ENCODE measurements around the gene SLC6A18. TPM values are rescaled to one million over a fixed set of nuclear protein-coding genes. Genes with fewer than 3 reads are reported as not detected.

SLC6A18 gene
- total RNA-seq, 4 donors from 2014 or later = not detected

DNA sequence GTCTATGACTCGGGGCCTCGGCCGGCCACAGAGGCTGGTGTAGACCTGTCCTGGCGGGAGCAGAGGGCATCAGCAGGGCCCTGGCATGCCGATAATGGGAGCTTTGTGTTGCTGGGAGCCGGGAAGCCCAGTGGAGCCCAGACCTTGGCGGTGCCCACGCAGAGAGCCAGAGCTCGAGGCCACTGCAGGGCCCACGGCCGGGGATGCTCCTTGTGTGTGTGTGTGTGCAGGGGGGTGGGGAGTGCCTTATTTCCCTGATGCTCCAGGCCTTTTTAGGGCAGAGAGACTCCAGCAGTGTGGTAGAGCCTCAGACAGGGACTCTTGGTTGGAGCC is 5.4 kb upstream of the SLC6A18 start:
- TF ChIP-seq POLR2A (IDR thresholded peaks at IDR 0.05) (no peak), EP300 (IDR thresholded peaks at IDR 0.05) (no peak), POLR2AphosphoS5 (IDR thresholded peaks at IDR 0.05) (no peak)
- TF ChIP-seq, protein P1, sequence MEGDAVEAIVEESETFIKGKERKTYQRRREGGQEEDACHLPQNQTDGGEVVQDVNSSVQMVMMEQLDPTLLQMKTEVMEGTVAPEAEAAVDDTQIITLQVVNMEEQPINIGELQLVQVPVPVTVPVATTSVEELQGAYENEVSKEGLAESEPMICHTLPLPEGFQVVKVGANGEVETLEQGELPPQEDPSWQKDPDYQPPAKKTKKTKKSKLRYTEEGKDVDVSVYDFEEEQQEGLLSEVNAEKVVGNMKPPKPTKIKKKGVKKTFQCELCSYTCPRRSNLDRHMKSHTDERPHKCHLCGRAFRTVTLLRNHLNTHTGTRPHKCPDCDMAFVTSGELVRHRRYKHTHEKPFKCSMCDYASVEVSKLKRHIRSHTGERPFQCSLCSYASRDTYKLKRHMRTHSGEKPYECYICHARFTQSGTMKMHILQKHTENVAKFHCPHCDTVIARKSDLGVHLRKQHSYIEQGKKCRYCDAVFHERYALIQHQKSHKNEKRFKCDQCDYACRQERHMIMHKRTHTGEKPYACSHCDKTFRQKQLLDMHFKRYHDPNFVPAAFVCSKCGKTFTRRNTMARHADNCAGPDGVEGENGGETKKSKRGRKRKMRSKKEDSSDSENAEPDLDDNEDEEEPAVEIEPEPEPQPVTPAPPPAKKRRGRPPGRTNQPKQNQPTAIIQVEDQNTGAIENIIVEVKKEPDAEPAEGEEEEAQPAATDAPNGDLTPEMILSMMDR (IDR thresholded peaks at IDR 0.05) = no peak
- Histone ChIP-seq H3K27me3 (peaks cover 82% of the 10 kb centered on the region), H3K9me3 (no peaks in the 10 kb centered on the region), H3K4me3 (no peak overlapping the region), H3K27ac (no peak overlapping the region), H3K36me3 (no peaks in the 10 kb centered on the region), H3K4me1 (no peaks in the 10 kb centered on the region)
- no CpG with 5 or more reads among the region's 11 CpGs for WGBS, 2 donors (ENCODE audit: low coverage in 1 of 2)
- ATAC-seq = no peak

DNA sequence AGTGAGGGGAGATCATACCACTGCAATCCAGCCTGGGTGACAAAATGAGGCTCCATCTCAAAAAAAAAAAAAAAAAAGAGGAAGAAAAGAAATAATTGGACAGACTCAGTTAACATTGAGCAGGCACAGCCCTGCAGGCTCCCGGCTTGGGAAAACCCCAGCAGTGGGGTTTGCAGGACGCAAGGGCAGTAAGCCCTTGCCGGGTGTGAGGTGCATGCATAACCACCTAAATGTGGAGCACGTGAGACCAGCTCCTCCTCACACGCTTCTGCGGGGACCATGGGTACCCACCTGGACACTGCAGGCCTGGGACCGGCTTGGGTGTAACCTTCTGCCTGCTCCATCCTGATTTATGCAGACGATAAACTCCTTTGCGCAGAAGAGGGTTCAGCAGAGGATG is 4.8 kb upstream of the SLC6A18 start:
- Histone ChIP-seq H3K4me1 (no peaks in the 10 kb centered on the region), H3K36me3 (no peaks in the 10 kb centered on the region), H3K27me3 (peaks cover 82% of the 10 kb centered on the region), H3K4me3 (no peak overlapping the region), H3K27ac (no peak overlapping the region), H3K9me3 (no peaks in the 10 kb centered on the region)
- WGBS, 2 donors (ENCODE audit: low coverage in 1 of 2) = 81% methylated on average over 6 of the region's 9 CpGs; no CpG with 5 or more reads in 1 of the 2 donors
- no peak for ATAC-seq
- TF ChIP-seq POLR2AphosphoS5 (IDR thresholded peaks at IDR 0.05) (no peak), POLR2A (IDR thresholded peaks at IDR 0.05) (no peak), EP300 (IDR thresholded peaks at IDR 0.05) (no peak)
- TF ChIP-seq, protein P1 (IDR thresholded peaks at IDR 0.05) = no peak

DNA sequence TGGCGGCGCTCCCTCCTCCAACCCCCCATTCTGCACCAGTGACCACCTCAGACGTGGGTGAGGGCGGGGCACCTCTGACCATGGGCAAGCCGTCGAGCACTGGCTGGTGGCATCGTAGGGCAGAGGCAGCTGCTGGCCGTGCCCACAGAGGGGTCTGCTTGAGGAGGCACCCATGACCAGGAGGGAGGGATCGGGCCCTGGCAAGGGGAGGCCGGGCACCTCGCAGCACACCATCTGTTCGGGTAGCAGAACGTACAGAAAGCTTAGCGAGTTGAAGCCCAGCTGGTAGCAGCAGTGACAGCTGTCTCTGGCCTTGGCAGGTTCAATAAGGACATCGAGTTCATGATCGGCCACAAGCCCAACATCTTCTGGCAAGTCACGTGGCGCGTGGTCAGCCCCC is 4.3 kb upstream of the SLC6A18 start:
- Histone ChIP-seq H3K4me3 (no peak overlapping the region), H3K27ac (no peak overlapping the region), H3K27me3 (peaks cover 83% of the 10 kb centered on the region), H3K4me1 (no peaks in the 10 kb centered on the region), H3K36me3 (no peaks in the 10 kb centered on the region), H3K9me3 (no peaks in the 10 kb centered on the region)
- ATAC-seq = no peak
- 40 to 89% methylated on average over 1 to 3 of the region's 19 CpGs for WGBS, 2 donors (ENCODE audit: low coverage in 1 of 2)
- TF ChIP-seq EP300 (IDR thresholded peaks at IDR 0.05) = no peak

DNA sequence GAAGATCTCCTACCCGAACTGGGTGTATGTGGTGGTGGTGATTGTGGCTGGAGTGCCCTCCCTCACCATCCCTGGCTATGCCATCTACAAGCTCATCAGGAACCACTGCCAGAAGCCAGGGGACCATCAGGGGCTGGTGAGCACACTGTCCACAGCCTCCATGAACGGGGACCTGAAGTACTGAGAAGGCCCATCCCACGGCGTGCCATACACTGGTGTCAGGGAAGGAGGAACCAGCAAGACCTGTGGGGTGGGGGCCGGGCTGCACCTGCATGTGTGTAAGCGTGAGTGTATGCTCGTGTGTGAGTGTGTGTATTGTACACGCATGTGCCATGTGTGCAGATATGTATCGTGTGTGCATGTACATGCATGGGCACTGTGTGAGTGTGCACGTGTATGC is 3.5 kb upstream of the SLC6A18 start:
- Histone ChIP-seq H3K4me1 (no peaks in the 10 kb centered on the region), H3K27ac (no peak overlapping the region), H3K36me3 (no peaks in the 10 kb centered on the region), H3K9me3 (no peaks in the 10 kb centered on the region), H3K27me3 (peaks cover 83% of the 10 kb centered on the region), H3K4me3 (no peak overlapping the region)
- 80 to 87% methylated on average over 1 to 6 of the region's 10 CpGs for WGBS, 2 donors (ENCODE audit: low coverage in 1 of 2)
- TF ChIP-seq, protein P1 (IDR thresholded peaks at IDR 0.05) = no peak
- TF ChIP-seq POLR2A (IDR thresholded peaks at IDR 0.05) = no peak
- TF ChIP-seq POLR2AphosphoS5 (IDR thresholded peaks at IDR 0.05) = no peak
- TF ChIP-seq EP300 (IDR thresholded peaks at IDR 0.05) = no peak
- ATAC-seq = no peak

DNA sequence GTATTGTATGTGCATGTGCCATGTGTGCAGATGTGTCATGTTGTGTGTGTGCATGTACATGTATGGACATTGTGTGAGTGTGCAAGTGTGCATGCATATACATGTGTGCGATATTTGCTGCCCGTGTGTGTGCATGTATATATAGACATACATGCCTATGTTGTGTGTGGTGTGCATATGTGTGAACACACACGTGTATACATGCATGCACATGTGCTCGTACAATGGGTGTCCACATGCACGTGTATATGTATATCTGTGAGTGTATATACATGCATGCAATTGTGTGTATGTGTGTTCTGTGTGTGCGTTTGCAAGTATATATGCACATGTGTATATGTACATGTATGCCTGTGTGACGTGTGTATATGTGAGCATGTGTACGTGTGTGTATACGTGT is 3.0 kb upstream of the SLC6A18 start:
- Histone ChIP-seq H3K4me1 (no peaks in the 10 kb centered on the region), H3K36me3 (no peaks in the 10 kb centered on the region), H3K4me3 (no peak overlapping the region), H3K27ac (no peak overlapping the region), H3K27me3 (peaks cover 80% of the 10 kb centered on the region), H3K9me3 (no peaks in the 10 kb centered on the region)
- TF ChIP-seq POLR2AphosphoS5 (IDR thresholded peaks at IDR 0.05) = no peak
- no peak for TF ChIP-seq EP300 (IDR thresholded peaks at IDR 0.05)
- TF ChIP-seq POLR2A (IDR thresholded peaks at IDR 0.05) = no peak
- TF ChIP-seq, protein P1 (IDR thresholded peaks at IDR 0.05) = no peak
- no peak for ATAC-seq
- 93% methylated on average over 9 of the region's 9 CpGs for WGBS, 2 donors (ENCODE audit: low coverage in 1 of 2)

Data from gastroesophageal sphincter (tissue), 4 donors.